ENCODE results near the gene FAM13A.

- TF ChIP-seq CTCF (IDR thresholded peaks at IDR 0.05; ENCODE audit: poor library complexity, severe bottlenecking) (no peak), EZH2 (IDR thresholded peaks at IDR 0.05; ENCODE audit: borderline replicate concordance, insufficient read depth, low read length, poor library complexity, severe bottlenecking) (no peak), EP300 (conservative IDR thresholded peaks at IDR 0.05; ENCODE audit: poor library complexity, severe bottlenecking) (no peak), POLR2AphosphoS5 (IDR thresholded peaks at IDR 0.05) (no peak), TAF1 (IDR thresholded peaks at IDR 0.05; ENCODE audit: low read depth) (no peak), RAD21 (conservative IDR thresholded peaks at IDR 0.05) (no peak), MXI1 (conservative IDR thresholded peaks at IDR 0.05; ENCODE audit: poor library complexity, severe bottlenecking) (no peak), SMC3 (conservative IDR thresholded peaks at IDR 0.05; ENCODE audit: poor library complexity) (no peak)
These were observed 25.7 kb downstream of the FAM13A start for GRCh38 chr4:89031272-89031671.
